Activated T-cell treated with anti-CD3 and anti-CD28 coated beads for 48 hours (primary cell): Measurements from ENCODE around the gene BRWD1.

ENCODE experiments used
- DNase-seq: peaks from one replicate; pipeline ENCODE4 v3.0.0-alpha.2; 2020; ENCODE audit warnings: low read depth

Gene BRWD1

GRCh38 chr21:39327727-39328126 is 14.3 kb upstream of the BRWD1 start:
- no peak for DNase-seq

- DNase-seq, result no peak
Measured at GRCh38 chr21:39326607-39327307, 13.3 kb upstream of the BRWD1 start.

GRCh38 chr21:39325458-39325857 is 12.0 kb upstream of the BRWD1 start:
- no peak for DNase-seq

GRCh38 chr21:39321424-39321823 is 8.0 kb upstream of the BRWD1 start:
- DNase-seq, result no peak

- no peak for DNase-seq
Measured at GRCh38 chr21:39319814-39320332, 6.4 kb upstream of the BRWD1 start.

GRCh38 chr21:39319251-39319756 is 5.9 kb upstream of the BRWD1 start:
- DNase-seq, result no peak

- no peak for DNase-seq
Measured at GRCh38 chr21:39318091-39318959, 4.9 kb upstream of the BRWD1 start.

GRCh38 chr21:39317134-39318090 is 4.0 kb upstream of the BRWD1 start:
- no peak for DNase-seq

- DNase-seq, result no peak
Measured at GRCh38 chr21:39316729-39317128, 3.3 kb upstream of the BRWD1 start.

GRCh38 chr21:39315603-39316445 is 2.4 kb upstream of the BRWD1 start:
- no peak for DNase-seq

GRCh38 chr21:39314143-39315027 is 953 bp upstream of the BRWD1 start:
- DNase-seq, result peak; percentile 34

GRCh38 chr21:39313042-39313570 is 326 bp downstream of the BRWD1 start:
- peak; percentile 24 for DNase-seq

GRCh38 chr21:39312112-39313041 is 1.1 kb downstream of the BRWD1 start:
- DNase-seq, result peak; percentile 92

GRCh38 chr21:39311164-39311563 is 2.3 kb downstream of the BRWD1 start:
- no peak for DNase-seq

GRCh38 chr21:39307466-39307865 is 6.0 kb downstream of the BRWD1 start:
- no peak for DNase-seq

- DNase-seq, result no peak
Measured at GRCh38 chr21:39300587-39300986, 12.8 kb downstream of the BRWD1 start.

- no peak for DNase-seq
Measured at GRCh38 chr21:39296891-39297290, 16.5 kb downstream of the BRWD1 start.

GRCh38 chr21:39288987-39289386 is 24.4 kb downstream of the BRWD1 start:
- DNase-seq, result no peak
